Right kidney (tissue), 1 donor: ENCODE measurements around the gene ZMPSTE24.
"Not testable (repeated sequence)": the region's sequence is repeated elsewhere in the genome, so short reads cannot be mapped to it uniquely, and the experiment has no call there.

Experiments used
- DNase-seq: peaks from one replicate; pipeline ENCODE4 v3.0.0-alpha.2; 2016

Gene ZMPSTE24

GRCh38 chr1:40316595-40317393 is 58.8 kb downstream of the ZMPSTE24 start, which contains the start of gene COL9A2:
Gene COL9A2 (minus strand): TSS chr1:40317286. CDS start chr1:40317197, 89 bp downstream.
- DNase-seq, result peak; percentile 84

DNA sequence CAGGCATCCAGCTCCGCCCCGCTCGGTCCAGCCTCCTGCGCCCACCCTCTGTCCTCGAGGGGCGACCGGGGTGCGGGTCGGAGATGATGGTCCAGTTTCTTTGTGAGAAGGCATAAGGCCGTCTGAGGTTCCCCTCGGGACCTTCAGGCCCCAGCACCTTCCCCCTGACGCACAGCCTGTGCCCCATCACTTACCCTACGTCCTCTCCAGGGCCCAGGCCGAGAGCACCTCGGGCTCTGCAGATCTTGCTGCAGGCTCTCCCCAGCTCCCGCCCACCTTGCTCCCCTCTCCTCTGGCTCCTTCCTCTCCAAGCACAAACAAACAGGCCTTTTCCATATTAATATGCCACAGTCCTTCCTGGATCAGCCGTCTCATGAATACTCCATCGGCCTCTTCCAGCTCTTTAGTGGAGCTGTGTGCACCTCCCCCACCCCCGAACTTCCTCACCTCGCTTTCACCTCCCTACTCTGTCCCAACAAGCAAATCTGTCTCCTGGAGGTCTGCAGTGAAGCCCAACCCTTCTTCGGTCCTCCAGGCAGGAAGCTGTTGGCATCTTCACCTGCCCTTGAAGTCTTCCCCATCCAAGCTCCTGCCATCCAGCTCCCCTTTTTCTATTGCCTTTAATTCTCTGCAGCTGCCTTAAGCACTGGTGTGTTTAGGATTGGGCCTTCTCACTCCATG is 59.5 kb downstream of the ZMPSTE24 start:
- peak; percentile 54 for DNase-seq

DNA sequence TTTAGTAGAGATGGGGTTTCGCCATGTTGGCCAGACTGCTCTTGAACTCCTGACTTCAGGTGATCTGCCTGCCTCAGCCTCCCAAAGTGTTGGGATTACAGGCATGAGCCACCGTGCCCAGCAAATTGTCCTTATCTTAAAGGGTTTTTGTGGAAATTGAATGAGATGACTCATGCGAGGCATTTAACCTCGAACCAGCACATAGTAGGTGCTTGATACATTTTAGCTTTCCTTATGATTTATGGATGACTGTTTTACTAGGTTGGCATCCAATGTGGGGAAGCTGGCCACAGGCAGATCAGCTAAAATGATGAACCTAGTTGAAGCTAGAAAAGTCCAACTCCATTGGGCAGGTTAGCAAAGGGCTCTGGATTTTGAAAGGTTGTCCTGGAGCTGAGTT is 60.4 kb downstream of the ZMPSTE24 start:
- no peak for DNase-seq

- DNase-seq, result no peak
Measured at GRCh38 chr1:40318970-40319621, 61.1 kb downstream of the ZMPSTE24 start.

DNA sequence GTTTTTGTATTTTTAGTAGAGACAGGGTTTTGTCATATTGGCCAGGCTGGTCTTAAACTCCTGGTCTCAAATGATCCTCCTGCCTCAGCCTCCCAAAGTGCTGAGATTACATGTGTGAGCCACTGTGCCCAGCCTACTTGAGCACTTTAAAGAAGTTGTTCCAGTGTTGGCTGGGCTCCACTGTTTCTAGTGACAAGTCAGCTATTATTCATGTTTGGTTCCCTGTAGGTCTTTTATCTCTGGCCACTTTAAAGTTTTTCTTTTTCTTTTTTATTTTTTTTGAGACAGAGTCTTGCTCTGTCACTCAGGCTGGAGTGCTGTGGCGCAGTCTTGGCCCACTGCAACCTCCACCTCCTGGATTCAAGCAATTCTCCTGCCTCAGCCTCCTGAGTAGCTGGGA is 73.4 kb downstream of the ZMPSTE24 start:
- DNase-seq, result not testable (repeated sequence)

DNA sequence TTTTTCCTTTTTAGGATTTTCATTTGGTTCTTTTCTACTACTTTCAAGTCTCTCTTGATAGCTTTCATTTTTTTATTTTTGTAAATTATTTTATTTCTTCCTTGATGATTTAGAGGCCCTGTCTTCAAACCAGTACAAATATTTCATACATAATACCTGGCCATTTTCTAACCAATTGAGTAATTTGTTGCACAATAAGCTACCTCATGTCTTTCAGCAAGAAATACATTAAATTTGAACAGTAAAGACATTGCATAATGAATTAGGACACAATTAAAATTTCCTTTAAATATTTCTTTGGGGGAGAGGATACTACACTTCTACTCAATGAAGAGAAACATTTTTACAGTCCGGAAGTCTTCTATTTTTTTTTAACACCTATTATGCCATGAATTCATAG is 74.7 kb downstream of the ZMPSTE24 start:
- DNase-seq, result no peak

DNA sequence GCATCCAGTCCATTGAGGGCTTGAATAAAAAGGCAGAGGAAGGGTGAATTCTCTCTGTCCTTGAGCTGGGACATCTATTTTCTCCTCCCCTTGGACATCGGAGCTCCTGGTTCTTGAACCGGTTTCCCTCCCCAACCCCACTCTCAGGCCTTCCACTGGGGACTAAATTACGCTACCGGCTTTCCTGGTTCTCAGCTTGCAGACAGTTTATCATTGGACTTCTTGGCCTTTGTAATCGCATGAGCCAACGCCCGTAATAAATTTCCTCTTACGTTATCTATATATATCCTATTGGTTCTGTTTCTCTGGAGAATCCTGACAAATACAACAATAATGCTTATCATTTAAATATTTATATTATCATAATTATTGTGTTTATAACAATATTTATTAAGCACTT is 79.4 kb downstream of the ZMPSTE24 start:
- no peak for DNase-seq

DNA sequence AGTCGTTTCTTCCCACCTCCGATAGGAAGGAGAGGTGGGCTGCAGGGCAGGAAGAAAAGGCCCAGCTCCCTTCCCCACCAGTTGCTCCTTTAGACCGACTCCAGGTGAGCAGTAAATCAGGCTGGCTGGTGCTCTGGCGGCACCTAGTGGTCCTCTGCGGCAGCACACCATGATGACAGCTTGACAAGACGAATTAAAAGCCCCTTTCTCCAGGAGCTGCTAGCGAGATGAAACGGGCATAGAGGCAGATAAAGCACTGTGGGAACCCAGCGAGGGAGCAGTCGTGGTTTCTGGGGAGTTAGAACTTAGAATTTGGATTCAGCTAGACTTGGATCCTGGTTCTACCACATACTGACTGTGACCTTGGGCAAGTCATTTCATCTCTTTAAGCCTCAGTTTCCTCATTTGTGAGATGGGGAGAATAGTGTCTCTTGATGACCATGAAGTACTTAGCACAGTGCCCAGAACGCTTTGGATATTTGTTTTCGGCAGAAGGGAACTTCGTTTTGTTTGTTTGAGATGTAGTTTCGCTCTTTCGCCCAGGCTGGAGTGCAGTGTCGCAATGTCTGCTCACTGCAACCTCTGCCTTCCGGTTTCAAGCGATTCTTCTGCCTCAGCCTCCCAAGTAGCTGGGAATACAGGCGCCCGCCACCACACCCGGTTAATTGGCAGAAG is 80.8 kb downstream of the ZMPSTE24 start:
- peak; percentile 57 for DNase-seq

DNA sequence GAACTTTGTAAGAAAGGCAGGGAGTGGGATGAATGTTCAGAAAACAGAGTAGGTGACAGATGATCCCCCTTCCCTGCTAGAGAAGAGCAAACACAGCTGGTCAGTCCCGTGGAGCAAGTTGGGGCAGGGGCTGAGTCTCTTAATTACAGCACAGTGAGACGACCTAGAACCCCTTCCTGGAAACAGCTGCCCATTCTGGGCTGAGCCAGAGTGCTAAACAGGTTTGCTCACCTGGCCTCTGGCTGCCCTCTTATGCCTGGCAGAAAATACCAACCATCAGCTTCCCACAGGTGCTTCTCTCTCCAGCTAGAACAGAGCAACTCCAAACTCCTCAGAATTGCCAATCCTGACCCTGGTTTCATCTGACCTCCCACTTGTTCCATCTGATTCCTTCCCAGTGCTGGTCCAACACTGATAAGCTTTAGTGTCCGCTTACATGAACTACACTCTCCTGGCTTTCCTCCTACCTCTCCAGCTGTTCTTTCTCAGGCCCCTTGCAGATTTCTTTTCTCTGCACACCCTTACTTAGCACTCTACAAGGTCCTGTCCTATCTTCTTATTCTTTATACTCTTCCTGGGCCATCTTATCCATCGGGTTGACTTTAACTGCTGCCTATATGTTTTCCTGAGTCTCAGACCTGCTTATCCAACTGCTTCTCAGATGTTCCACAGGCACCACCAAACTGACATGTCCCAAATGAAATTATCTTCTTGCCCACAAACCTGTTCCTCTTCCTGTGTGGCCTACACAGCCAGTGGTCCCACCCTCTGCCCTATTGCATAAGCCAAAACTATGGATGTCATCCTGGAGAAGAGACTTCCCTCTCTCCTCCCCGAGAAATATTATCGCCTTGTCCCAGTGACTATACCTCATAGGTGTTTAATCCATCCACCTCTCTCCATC is 81.6 kb downstream of the ZMPSTE24 start:
- no peak for DNase-seq

DNA sequence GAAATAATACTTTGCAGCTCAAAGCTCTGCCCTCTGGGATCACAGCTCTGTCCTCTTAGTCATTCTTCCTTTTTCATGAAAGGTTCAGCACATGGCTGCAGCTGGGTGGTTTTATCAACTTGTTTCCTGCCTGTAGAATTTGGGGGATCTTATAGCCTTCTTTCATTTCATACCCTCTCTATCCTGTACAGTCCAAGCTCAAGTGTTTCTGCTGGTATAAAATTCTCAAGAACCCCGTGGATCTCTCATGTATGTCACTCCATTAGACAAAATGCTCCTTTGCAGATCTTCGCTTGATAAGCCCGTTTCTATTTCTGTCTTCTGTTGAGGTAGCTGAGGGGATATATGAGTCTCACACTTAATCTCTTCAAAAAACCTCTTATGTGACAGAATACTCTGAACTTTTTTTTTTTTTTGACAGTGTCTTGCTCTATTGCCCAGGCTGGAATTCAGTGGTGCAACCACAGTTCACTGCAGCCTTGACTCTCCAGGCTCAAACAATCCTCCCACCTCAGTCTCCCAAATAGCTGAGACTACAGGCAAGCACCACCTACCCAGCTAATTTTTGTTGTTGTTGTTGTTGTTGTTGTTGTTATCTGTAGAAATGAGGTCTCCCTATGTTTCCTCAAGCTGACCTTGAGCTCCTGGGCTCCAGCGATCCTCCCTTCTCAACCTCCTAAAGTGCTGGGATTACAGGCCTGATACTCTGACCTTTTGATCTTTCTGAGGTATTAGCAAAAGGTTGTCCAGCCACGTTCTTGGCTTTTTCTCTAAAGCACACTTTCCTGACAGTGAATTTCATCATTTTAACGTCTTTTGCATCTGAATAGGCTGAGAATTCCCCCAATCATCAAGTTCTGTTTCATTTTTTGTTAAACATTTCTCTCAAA is 83.7 kb downstream of the ZMPSTE24 start:
- no peak for DNase-seq

DNA sequence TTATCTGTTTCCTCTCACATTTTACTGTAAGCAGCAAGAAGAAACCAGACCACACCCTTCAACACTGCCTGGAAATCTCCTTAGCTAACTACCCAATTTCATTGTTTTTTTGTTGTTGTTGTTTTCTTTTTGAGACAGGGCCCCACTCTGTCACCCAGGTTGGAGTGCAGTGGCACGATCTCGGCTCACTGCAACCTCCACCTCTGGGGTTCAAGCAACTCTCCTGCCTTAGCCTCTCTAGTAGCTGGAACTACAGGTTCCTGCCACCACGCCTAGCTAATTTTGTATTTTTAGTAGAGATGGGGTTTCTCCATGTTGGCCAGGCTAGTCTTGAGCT is 84.3 kb downstream of the ZMPSTE24 start:
- not testable (repeated sequence) for DNase-seq
